ENCODE results near the gene ASTN2.

GRCh38 chr9:116654059-116654355, 760.9 kb downstream of the ASTN2 start:
- no peak for TF ChIP-seq CTCF (IDR thresholded peaks at IDR 0.05)
- TF ChIP-seq EP300 (IDR thresholded peaks at IDR 0.05), result no peak
- TF ChIP-seq POLR2A (IDR thresholded peaks at IDR 0.05), result no peak
- TF ChIP-seq POLR2AphosphoS5 (IDR thresholded peaks at IDR 0.05), result no peak
